Activated T-cell treated with anti-CD3 and anti-CD28 coated beads for 1 hour (primary cell): Measurements from ENCODE around the gene IRX4.

ENCODE experiments used
- DNase-seq: peaks from one replicate; pipeline ENCODE4 v3.0.0-alpha.2; 2020; ENCODE audit warnings: low read depth

The IRX4 gene

GRCh38 chr5:1913578-1913977, 30.9 kb upstream of the IRX4 start:
- DNase-seq = no peak

- no peak for DNase-seq
Observed at GRCh38 chr5:1912951-1913565, 30.3 kb upstream of the IRX4 start.

GRCh38 chr5:1911773-1912235, 29.1 kb upstream of the IRX4 start:
- DNase-seq = no peak

GRCh38 chr5:1910861-1911772, 28.4 kb upstream of the IRX4 start:
- DNase-seq = no peak

- DNase-seq = no peak
Observed at GRCh38 chr5:1910081-1910760, 27.5 kb upstream of the IRX4 start.

DNA sequence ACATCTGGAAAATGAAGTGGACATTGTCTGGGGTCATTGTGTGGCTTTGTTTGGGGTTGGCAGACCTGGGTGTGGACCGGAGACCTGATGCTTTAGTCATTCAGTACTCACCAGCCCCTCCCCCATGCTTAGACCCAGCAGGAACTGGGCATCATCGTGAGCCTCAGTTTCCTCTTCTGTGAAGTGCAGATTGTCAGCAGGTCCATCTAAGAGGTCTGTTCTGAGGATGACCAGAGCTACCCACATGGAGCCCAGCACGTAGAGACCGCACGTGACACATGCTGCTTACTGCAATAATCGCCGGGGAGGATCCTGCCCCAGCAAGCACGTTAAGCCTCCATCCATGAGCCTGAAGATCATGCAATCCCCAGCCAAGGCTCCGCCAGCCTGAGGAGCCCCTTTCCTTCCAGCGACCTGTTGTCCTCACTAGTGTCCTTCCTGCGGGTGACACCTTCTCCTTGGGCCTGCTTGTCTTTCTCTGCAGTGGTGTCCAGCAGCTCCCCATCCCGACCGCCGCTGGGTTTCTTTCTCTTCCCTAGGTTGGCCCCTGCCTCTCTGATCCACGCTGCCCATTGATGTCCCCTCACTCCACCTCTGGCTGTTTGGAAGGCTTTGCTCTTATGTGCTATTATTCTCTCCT, 26.7 kb upstream of the IRX4 start:
- no peak for DNase-seq

- DNase-seq = no peak
Observed at GRCh38 chr5:1908931-1909330, 26.2 kb upstream of the IRX4 start.

DNA sequence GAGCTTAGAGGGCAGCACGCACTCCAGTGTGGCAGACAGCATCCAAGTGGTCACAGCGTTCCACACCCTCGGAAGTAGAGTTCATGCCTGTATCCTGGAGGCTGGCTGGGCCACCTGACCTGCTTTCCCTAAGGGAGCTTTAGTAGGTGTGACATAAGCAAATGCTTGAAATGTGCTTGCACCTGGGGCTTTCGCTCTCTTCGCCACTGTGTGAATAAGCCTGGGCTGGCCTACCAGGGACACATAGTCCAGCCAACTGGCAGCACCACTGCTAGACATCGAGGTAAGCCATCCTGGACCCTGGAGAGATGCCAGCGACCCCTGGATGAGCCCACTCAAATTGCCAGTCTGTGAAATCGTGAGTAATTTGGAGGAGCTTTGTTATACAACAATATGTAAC, 24.9 kb upstream of the IRX4 start:
- DNase-seq = no peak

- no peak for DNase-seq
Observed at GRCh38 chr5:1905108-1905507, 22.4 kb upstream of the IRX4 start.

GRCh38 chr5:1901983-1902382, 19.3 kb upstream of the IRX4 start:
- no peak for DNase-seq

GRCh38 chr5:1901061-1901460, 18.3 kb upstream of the IRX4 start:
- no peak for DNase-seq

GRCh38 chr5:1899201-1899600, 16.5 kb upstream of the IRX4 start:
- DNase-seq = no peak

DNA sequence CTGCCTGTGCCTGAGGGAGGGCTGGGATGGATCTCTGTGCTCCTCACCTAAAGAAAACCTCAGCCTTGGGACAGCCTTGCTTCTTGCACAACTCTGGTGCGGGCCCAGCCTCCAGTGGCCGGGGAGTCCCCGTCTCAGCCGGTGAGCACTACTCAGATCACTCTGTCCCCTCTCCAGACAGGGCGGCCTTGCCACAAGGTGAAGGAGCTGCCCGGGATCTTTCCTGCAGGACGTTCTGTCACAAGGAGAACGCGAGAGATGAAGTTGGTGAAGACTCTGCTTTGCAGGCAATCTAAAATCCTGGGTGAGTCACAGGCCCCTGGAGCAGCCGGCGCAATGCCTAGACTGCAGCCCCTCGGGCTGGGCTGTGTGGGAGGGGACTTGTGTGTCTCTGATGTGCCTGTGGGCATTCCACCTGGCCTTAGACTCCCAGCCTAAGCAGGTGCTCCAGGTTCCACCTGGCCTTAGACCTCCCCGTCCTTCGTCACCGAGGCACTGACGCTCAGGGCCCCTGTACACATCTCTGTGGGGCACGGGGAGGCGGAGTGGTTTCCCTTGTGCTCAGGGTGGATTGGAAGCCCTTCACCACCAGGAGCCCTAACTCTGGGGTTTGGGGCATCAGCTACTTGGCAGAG, 15.2 kb upstream of the IRX4 start:
- no peak for DNase-seq

- DNase-seq = no peak
Observed at GRCh38 chr5:1897386-1897785, 14.7 kb upstream of the IRX4 start.

GRCh38 chr5:1896602-1897376, 14.1 kb upstream of the IRX4 start:
- DNase-seq = no peak

DNA sequence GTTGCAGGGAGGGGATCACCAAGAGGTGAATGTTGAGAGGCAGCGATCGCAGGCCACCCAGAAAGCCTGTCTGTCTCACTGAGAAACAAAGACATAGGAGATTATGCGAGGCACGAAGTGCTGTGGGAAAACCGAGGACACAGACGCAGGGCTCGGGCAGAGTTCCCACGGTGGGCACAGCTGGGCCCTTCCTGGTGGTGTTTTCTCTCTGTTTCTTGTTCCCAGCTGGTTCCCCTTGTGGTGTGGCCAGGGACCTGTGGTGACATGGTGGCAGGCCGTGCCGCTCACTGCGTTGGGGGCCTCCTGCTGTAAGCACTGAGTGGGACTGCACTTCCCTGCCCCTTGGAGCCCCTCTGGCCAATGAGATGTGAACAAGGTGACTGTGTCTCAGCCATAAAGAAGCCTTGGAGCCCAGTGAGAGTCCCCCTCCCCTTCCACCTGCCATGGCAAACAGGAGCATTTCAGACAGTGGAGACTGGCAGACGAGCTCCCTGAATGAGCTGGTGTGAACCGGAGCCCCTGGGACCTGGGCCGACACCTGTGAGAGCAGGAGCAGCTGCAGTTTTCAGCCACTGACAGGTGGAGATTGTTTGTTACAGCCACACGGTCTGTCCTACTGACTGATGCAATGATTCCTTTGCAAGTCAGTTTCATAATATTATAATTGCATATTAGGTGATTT, 13.2 kb upstream of the IRX4 start:
- no peak for DNase-seq

DNA sequence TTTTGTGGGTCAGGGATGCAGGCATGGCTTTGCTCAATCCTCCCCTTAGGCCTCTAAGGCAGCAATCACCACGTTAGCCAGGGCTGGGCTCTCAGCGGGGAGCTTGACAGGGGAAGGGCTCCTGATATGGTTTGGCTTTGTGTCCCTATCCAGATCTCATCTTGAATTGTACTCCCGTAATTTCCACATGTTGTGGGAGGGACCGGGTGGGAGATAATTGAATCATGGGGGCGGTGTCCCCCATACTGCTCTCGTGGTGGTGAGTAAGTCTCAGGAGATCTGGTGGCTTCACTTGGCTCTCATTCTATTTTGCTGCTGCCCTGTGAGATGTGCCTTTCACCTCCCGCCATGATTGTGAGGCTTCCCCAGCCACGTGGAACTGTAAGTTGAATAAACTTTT, 11.5 kb upstream of the IRX4 start:
- DNase-seq = no peak

- DNase-seq = no peak
Observed at GRCh38 chr5:1893754-1894153, 11.0 kb upstream of the IRX4 start.

GRCh38 chr5:1892685-1893445, 10.1 kb upstream of the IRX4 start:
- no peak for DNase-seq

GRCh38 chr5:1892211-1892610, 9.5 kb upstream of the IRX4 start:
- no peak for DNase-seq
